ENCODE data around the gene ECSCR.

DNA sequence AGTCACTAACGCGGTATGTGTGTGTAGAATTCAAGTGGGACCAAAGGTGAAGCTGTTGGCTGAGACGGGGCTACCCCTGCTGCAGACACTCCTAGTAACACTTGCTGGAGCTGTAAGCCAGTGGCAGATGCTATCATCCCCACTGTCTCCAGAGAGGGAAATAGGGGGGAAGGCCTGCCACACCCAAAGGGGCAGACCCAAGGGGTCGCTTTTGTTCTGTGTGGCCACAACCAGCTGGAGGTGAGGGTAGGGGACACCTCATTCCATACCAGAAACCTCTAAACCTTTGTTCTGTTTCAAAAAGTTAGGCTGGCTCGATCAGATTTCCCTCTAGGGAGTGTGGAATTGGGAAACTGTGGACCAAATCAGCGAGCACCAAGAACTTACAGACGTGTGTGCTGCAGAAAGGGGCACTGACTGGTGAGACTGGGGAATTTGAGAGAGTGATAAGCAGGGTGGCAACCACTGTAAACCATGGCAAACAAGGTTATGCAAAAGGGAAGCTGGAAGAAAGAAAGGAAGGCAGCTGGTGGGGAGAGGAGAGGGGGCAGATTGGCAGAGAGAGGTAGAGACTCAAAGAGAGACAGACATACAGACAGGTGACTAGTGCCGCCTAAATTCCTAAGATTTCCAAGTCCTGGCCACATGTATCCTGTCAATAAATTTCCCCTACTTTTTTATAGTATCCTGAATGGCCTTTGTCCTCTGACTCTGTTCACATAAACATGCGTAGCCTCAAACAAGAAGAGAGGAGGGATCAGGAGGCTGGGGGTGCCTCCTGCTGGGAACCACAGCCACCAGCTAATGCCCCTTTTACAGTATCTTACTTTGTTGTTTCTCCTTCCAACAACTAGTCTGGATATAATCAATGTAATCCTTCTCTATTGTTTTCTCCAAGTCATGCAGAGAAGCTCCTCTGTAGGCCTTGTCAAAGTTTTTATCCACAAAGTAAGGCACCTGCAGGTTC is 43.0 kb downstream of the ECSCR start:
- TF ChIP-seq, protein P1, sequence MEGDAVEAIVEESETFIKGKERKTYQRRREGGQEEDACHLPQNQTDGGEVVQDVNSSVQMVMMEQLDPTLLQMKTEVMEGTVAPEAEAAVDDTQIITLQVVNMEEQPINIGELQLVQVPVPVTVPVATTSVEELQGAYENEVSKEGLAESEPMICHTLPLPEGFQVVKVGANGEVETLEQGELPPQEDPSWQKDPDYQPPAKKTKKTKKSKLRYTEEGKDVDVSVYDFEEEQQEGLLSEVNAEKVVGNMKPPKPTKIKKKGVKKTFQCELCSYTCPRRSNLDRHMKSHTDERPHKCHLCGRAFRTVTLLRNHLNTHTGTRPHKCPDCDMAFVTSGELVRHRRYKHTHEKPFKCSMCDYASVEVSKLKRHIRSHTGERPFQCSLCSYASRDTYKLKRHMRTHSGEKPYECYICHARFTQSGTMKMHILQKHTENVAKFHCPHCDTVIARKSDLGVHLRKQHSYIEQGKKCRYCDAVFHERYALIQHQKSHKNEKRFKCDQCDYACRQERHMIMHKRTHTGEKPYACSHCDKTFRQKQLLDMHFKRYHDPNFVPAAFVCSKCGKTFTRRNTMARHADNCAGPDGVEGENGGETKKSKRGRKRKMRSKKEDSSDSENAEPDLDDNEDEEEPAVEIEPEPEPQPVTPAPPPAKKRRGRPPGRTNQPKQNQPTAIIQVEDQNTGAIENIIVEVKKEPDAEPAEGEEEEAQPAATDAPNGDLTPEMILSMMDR (IDR thresholded peaks at IDR 0.05 in 2 of 3, conservative IDR thresholded peaks at IDR 0.05 in 1 of 3; ENCODE audit: control insufficient read depth in 2 of 3, extremely low read depth in 1 of 3, insufficient read depth in 1 of 3, low read depth in 3 of 3, low read length in 3 of 3) = peak in 2 of 3 experiments; percentile 6 to 23; a peak in 1 of 6 replicates
- no peak for TF ChIP-seq ZNF384 (IDR thresholded peaks at IDR 0.05; ENCODE audit: borderline replicate concordance, low read depth, low read length)

Data from GM12878 (cell line).